ENCODE data around the gene MAP7D3. TPM values are rescaled to one million over a fixed set of nuclear protein-coding genes. Genes with fewer than 3 reads are reported as not detected.
A peak's percentile ranks its signal among the peaks of the same experiment; 100 is the strongest.
"Not testable (repeated sequence)": the region's sequence is repeated elsewhere in the genome, so short reads cannot be mapped to it uniquely, and the experiment has no call there.

The MAP7D3 gene
- 10 to 100 TPM in 1 of 4 donors, 1 to 10 TPM in 3; 4.3 to 10.2 (median 7.6) TPM for total RNA-seq

- no peaks in the 10 kb centered on the region for H3K9me3 ChIP-seq
- H3K27me3 ChIP-seq: no peaks in the 10 kb centered on the region
- TF ChIP-seq POLR2AphosphoS5 (IDR thresholded peaks at IDR 0.05) (peak in 1 of 3 donors; percentile 18), POLR2A (IDR thresholded peaks at IDR 0.05) (no peak)
- WGBS: 40% methylated on average over 9 of the region's 73 CpGs
- no peaks in the 10 kb centered on the region for H3K36me3 ChIP-seq
- H3K27ac ChIP-seq: peak within 1 kb of the TSS; percentile 69
- no peak for DNase-seq (ENCODE audit: low spot score in 2 of 2)
- peaks cover 2% of the 10 kb centered on the region for H3K4me1 ChIP-seq
- H3K4me3 ChIP-seq: peak within 1 kb of the TSS; percentile 59
These were observed at the start of gene MAP7D3 for GRCh38 chrX:136251041-136251991. Gene MAP7D3, minus strand, starts transcription at chrX:136251400. Its CDS starts 42 bp downstream, at chrX:136251358.

- H3K4me1 ChIP-seq; H3K36me3 ChIP-seq; H3K27ac ChIP-seq; DNase-seq (ENCODE audit: low spot score in 2 of 2); H3K4me3 ChIP-seq; H3K27me3 ChIP-seq; H3K9me3 ChIP-seq: not testable (repeated sequence)
- WGBS: 94% methylated on average over 4 of the region's 4 CpGs
These were observed 49.5 kb upstream of the MAP7D3 start, which contains the start of gene ADGRG4 for GRCh38 chrX:136300721-136301120. Gene ADGRG4, plus strand, starts transcription at chrX:136300963. Its CDS starts 7,815 bp downstream, at chrX:136308778.

- TF ChIP-seq POLR2AphosphoS5 (IDR thresholded peaks at IDR 0.05) (no peak), CTCF (IDR thresholded peaks at IDR 0.05) (no peak), POLR2A (IDR thresholded peaks at IDR 0.05) (no peak), EP300 (IDR thresholded peaks at IDR 0.05) (no peak)
- H3K27ac ChIP-seq: no peak overlapping the region
- no peaks in the 10 kb centered on the region for H3K27me3 ChIP-seq
- no peaks in the 10 kb centered on the region for H3K4me1 ChIP-seq
- H3K9me3 ChIP-seq: no peaks in the 10 kb centered on the region
- WGBS: 70% methylated on average over 8 of the region's 8 CpGs
- DNase-seq (ENCODE audit: low spot score in 2 of 2): no peak
- H3K4me3 ChIP-seq: no peak overlapping the region
- no peaks in the 10 kb centered on the region for H3K36me3 ChIP-seq
These were observed 44.2 kb upstream of the MAP7D3 start for GRCh38 chrX:136295380-136295779.

- Histone ChIP-seq H3K4me3 (no peak overlapping the region), H3K36me3 (no peaks in the 10 kb centered on the region), H3K27ac (no peak overlapping the region), H3K27me3 (no peaks in the 10 kb centered on the region), H3K4me1 (no peaks in the 10 kb centered on the region), H3K9me3 (no peaks in the 10 kb centered on the region)
- no peak for TF ChIP-seq EP300 (IDR thresholded peaks at IDR 0.05)
- TF ChIP-seq CTCF (IDR thresholded peaks at IDR 0.05): no peak
- no peak for TF ChIP-seq POLR2AphosphoS5 (IDR thresholded peaks at IDR 0.05)
- TF ChIP-seq POLR2A (IDR thresholded peaks at IDR 0.05): no peak
- WGBS: 45% methylated on average over 2 of the region's 2 CpGs
- DNase-seq (ENCODE audit: low spot score in 2 of 2): no peak
These were observed 41.5 kb upstream of the MAP7D3 start for GRCh38 chrX:136292656-136293055.

- no peak for TF ChIP-seq POLR2A (IDR thresholded peaks at IDR 0.05)
- no peak for TF ChIP-seq POLR2AphosphoS5 (IDR thresholded peaks at IDR 0.05)
- TF ChIP-seq CTCF (IDR thresholded peaks at IDR 0.05): no peak
- no peak for TF ChIP-seq EP300 (IDR thresholded peaks at IDR 0.05)
- Histone ChIP-seq H3K4me3 (no peak overlapping the region), H3K36me3 (no peaks in the 10 kb centered on the region), H3K27me3 (no peaks in the 10 kb centered on the region), H3K27ac (no peak overlapping the region), H3K9me3 (no peaks in the 10 kb centered on the region), H3K4me1 (no peaks in the 10 kb centered on the region)
- DNase-seq (ENCODE audit: low spot score in 2 of 2): no peak
- WGBS: 62% methylated on average over 2 of the region's 2 CpGs
These were observed 40.6 kb upstream of the MAP7D3 start for GRCh38 chrX:136291824-136292223.

- not testable (repeated sequence) for H3K27me3 ChIP-seq; H3K36me3 ChIP-seq; H3K4me1 ChIP-seq; DNase-seq (ENCODE audit: low spot score in 2 of 2); H3K4me3 ChIP-seq; H3K27ac ChIP-seq; H3K9me3 ChIP-seq
- 73% methylated on average over 5 of the region's 5 CpGs for WGBS
These were observed 35.2 kb upstream of the MAP7D3 start for GRCh38 chrX:136286375-136286774.

Measured in suprapubic skin (tissue), 4 donors.